BLaER1 treated with 17β-estradiol and CSF1 and Interleukin-3, amounts not matched to agents 10 nM and 100 nM (cell line): ENCODE data around the gene ZNF462.
A peak's percentile ranks its signal among the peaks of the same experiment; 100 is the strongest.

Experiments
- H3K27ac ChIP-seq, 11 experiments: shearing (Covaris generic); formaldehyde crosslinking; 2 replicates each; pipeline ENCODE4 v1.8.1; 2022
- H3K27me3 ChIP-seq, 11 experiments: shearing (Covaris generic); formaldehyde crosslinking; 2 replicates each; pipeline ENCODE4 v1.8.1; 2022
- H3K36me3 ChIP-seq, 11 experiments: shearing (Covaris generic); formaldehyde crosslinking; 2 replicates each; pipeline ENCODE4 v1.8.1; 2022
- H3K4me1 ChIP-seq, 10 experiments: shearing (Covaris generic); formaldehyde crosslinking; 2 replicates each; pipeline ENCODE4 v1.8.1; 2022
- H3K4me2 ChIP-seq, 11 experiments: shearing (Covaris generic); formaldehyde crosslinking; 2 replicates each; pipeline ENCODE4 v1.8.1; 2022
- H3K4me3 ChIP-seq, 10 experiments: shearing (Covaris generic); formaldehyde crosslinking; 2 replicates each; pipeline ENCODE4 v1.8.1; 2022
- H3K9ac ChIP-seq, 11 experiments: shearing (Covaris generic); formaldehyde crosslinking; 2 replicates each; pipeline ENCODE4 v1.8.1; 2022
- H3K9me3 ChIP-seq, 11 experiments: shearing (Covaris generic); formaldehyde crosslinking; replicated peaks in 1 of 11; 2 replicates each; pipeline ENCODE4 v1.8.1; 2022
- H4K20me1 ChIP-seq, 11 experiments: shearing (Covaris generic); formaldehyde crosslinking; 2 replicates each; pipeline ENCODE4 v1.8.1; 2022
- Cebpa-rat ChIP-seq, 11 experiments: shearing (Covaris generic); IDR thresholded peaks; 2 replicates each; pipeline ENCODE4 v1.8.1; 2022

Gene ZNF462

DNA sequence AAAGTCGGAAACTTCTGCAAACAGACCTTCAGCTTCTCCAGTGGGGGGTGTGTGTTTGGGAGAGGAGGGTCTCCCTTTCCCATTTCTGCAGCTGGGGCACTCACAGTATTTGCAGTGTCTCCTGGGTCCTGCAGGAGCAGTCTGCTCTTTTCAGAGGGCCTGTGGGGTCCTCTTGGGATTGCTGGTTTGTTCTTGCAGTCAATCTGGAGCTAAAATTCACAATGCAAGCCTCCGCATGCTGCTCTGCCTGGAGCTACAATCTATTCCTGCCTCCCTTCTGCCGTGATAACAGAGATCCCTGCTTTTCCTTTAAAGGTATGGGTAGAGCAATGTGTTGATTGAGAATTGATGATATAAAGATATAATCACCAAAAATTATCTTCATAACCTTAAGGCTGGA is 43.2 kb downstream of the ZNF462 start:
- no peak for TF ChIP-seq Cebpa-rat (IDR thresholded peaks at IDR 0.05)

GRCh38 chr9:106911951-106912350 is 49.0 kb downstream of the ZNF462 start:
- H3K27ac ChIP-seq: no peak overlapping the region
- H3K4me3 ChIP-seq: no peak overlapping the region
- TF ChIP-seq Cebpa-rat (IDR thresholded peaks at IDR 0.05): no peak
- no peaks in the 10 kb centered on the region for H3K27me3 ChIP-seq
- H3K9me3 ChIP-seq: peaks cover 0 to 2% (median 0%) of the 10 kb centered on the region in 11 experiments; a peak in 1 of 22 replicates
- peaks cover 0 to 18% (median 0%) of the 10 kb centered on the region in 10 experiments; a peak in 6 of 20 replicates for H3K4me1 ChIP-seq
- H4K20me1 ChIP-seq: no peaks in the 10 kb centered on the region
- H3K36me3 ChIP-seq: no peaks in the 10 kb centered on the region
- no peak overlapping the region for H3K4me2 ChIP-seq
- no peak overlapping the region for H3K9ac ChIP-seq

More for the DNA sequence above, 43.2 kb downstream of the ZNF462 start:
- H3K4me3 ChIP-seq: no peak overlapping the region
- H3K27me3 ChIP-seq: no peaks in the 10 kb centered on the region
- H4K20me1 ChIP-seq: no peaks in the 10 kb centered on the region
- H3K27ac ChIP-seq: no peak overlapping the region
- peaks cover 18 to 40% (median 34%) of the 10 kb centered on the region in 11 experiments for H3K9me3 ChIP-seq
- H3K4me1 ChIP-seq: no peaks in the 10 kb centered on the region
- H3K36me3 ChIP-seq: peaks cover 0 to 3% (median 0%) of the 10 kb centered on the region in 11 experiments; a peak in 2 of 22 replicates
- no peak overlapping the region for H3K4me2 ChIP-seq
- H3K9ac ChIP-seq: no peak overlapping the region

DNA sequence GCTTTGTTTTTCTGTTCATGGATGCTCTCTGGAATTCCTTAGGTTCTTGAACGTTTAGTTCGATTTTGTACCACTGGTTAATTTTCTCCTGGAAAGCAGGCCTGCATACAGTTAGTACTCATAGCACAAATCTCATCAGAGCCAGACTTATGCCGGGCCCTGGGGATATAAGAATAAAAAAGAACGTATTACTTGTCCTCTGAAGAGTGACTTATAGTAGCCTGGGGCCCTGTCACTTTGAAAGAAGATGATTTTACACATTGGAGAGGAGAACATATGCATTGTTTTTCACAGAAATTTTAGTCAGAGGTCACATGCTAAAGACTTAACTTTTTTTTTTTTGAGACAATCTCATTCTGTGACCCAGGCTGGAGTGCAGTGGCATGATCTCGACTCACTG is 50.3 kb downstream of the ZNF462 start:
- Histone ChIP-seq H3K9me3 (no peaks in the 10 kb centered on the region), H3K36me3 (no peaks in the 10 kb centered on the region), H3K4me3 (no peak overlapping the region), H4K20me1 (no peaks in the 10 kb centered on the region), H3K4me2 (no peak overlapping the region), H3K9ac (no peak overlapping the region), H3K27me3 (no peaks in the 10 kb centered on the region), H3K27ac (no peak overlapping the region), H3K4me1 (peaks cover 0 to 24% (median 0%) of the 10 kb centered on the region in 10 experiments; a peak in 6 of 20 replicates)
- TF ChIP-seq Cebpa-rat (IDR thresholded peaks at IDR 0.05): no peak

DNA sequence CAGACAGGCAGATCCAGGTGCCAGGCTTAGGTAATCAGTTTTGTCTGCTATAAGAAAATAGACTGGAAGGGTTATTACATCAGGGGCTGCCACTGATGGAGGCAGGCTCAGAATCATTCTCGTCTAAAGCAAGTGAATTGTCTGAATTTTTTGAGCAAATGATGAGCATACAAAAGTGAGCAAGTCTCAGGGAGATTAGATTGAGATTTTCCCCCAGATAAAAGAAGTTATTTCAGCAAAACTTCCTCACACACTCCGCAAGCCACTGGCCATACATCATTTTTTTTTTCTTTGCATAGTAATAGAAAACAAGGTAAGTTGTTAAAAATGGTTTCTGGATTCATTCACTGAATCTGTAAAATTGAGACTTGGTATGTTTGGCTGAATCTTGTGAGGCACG is 52.9 kb downstream of the ZNF462 start:
- Histone ChIP-seq H3K4me1 (peaks cover 0 to 26% (median 7%) of the 10 kb centered on the region in 10 experiments; a peak in 15 of 20 replicates), H3K9me3 (no peaks in the 10 kb centered on the region), H4K20me1 (no peaks in the 10 kb centered on the region), H3K4me2 (peak overlapping the region in 3 of 11 experiments; percentile 15 to 59 (median 42); a peak in 5 of 22 replicates), H3K27ac (0 out of 22 replicates have a peak overlapping the region, but pooled peaks of 2 of the 11 experiments have one; percentile 22 to 45), H3K4me3 (no peak overlapping the region), H3K9ac (no peak overlapping the region), H3K36me3 (no peaks in the 10 kb centered on the region), H3K27me3 (no peaks in the 10 kb centered on the region)
- no peak for TF ChIP-seq Cebpa-rat (IDR thresholded peaks at IDR 0.05)

DNA sequence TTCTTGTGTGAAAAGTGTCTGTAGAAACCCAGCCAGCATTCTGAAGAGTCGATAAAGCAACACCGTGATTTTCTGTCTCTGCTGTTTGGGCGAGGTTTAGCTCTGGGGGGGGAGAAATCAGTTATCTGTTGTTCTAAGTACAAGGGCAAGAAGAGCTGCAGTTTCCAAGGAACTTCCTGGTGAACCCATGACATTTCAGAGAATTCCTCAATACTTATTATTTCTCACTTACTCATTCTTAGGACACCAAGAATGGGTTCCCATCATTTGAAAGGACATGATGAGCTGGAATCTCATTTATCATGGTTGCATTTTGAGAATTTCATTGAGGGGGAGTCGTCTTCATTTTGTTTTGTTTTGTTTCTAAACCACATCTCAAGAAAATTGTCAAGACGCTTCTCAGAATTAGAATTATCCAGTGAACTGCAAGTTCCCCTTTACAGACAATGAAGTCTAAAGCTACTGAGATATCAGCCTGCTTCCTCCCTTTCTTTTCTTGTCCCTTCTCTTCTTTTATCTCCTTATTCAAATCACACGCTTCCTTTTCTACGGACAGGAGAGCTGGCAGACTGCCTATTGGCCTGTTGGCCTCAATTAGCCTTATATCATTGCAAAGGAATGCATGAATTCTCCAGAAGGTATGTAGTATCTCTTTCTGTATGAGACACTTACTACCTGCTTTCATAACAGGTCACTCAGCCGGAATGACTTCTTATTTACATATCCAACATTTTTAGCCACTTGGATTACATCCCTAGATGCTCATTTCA is 53.7 kb downstream of the ZNF462 start:
- H3K4me3 ChIP-seq: no peak overlapping the region
- H3K4me1 ChIP-seq: peaks cover 0 to 33% (median 15%) of the 10 kb centered on the region in 10 experiments; a peak in 15 of 20 replicates
- no peaks in the 10 kb centered on the region for H4K20me1 ChIP-seq
- no peaks in the 10 kb centered on the region for H3K27me3 ChIP-seq
- no peak overlapping the region for H3K9ac ChIP-seq
- TF ChIP-seq Cebpa-rat (IDR thresholded peaks at IDR 0.05): no peak
- peak overlapping the region in 3 of 11 experiments; percentile 15 to 59 (median 42); a peak in 5 of 22 replicates for H3K4me2 ChIP-seq
- H3K36me3 ChIP-seq: no peaks in the 10 kb centered on the region
- no peaks in the 10 kb centered on the region for H3K9me3 ChIP-seq
- H3K27ac ChIP-seq: peak overlapping the region in 2 of 11 experiments; percentile 22 to 45; a peak in 3 of 22 replicates

DNA sequence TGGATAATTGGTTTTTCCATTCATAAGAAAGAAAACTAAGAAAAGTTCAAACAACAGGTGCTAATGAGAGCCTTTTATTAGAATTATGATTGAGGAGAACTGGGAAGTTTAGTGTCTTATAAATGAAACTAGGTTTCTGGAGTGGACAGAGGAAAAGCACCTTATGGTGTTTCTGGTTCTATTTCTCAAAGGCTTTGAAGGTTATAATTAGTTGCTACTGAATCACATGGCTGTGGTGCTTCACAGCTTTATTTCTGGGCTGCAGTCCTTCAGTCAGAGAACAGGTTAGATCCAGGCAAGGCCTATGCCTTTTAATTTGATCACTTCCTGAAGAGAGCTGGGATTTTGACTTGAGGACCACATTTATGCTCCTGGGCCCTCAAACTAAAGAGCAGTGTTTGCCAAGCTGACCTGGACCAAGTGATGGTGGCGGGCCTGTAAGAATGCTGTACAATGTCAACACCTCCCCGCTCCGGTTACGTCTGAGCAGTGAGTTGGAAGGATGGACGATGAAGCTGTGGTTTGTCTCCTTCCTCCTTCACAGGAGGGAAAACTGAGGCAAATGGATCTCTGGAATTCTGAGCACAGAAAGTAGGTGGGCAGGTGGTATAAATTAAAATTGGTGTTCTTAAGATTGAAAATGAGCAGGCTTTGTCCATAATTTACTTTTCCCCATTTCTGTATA is 56.0 kb downstream of the ZNF462 start:
- Histone ChIP-seq H3K9ac (no peak overlapping the region), H3K36me3 (peaks cover under 1 to 11% (median 6%) of the 10 kb centered on the region in 11 experiments; a peak in 18 of 22 replicates), H3K4me3 (no peak overlapping the region), H3K4me1 (peaks cover 0 to 35% (median 17%) of the 10 kb centered on the region in 10 experiments; a peak in 15 of 20 replicates), H4K20me1 (no peaks in the 10 kb centered on the region), H3K27ac (no peak overlapping the region), H3K27me3 (no peaks in the 10 kb centered on the region), H3K9me3 (peaks cover 0 to 12% (median 2%) of the 10 kb centered on the region in 11 experiments; a peak in 10 of 22 replicates), H3K4me2 (no peak overlapping the region)
- TF ChIP-seq Cebpa-rat (IDR thresholded peaks at IDR 0.05): no peak

DNA sequence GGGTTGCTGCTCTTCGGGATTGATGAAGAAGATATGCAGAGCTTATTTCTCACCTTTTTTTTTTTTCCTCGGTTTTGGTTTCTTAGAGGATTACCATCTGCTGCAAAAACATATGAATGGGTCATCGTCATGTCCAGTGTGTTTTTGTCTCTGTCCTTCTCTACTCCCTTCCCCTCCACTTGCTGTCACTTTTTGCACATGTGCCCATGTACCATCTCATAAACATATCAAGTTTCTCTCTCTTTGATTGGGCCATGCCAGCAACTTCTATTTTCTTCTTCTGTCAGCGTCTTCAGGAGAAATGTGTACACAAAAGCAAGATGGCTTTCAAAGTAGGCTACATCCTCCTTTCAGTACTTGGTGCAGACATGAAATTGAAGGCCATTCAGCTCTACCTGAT is 57.1 kb downstream of the ZNF462 start:
- Histone ChIP-seq H3K27me3 (no peaks in the 10 kb centered on the region), H3K4me3 (no peak overlapping the region), H3K4me1 (peaks cover 0 to 35% (median 17%) of the 10 kb centered on the region in 10 experiments; a peak in 15 of 20 replicates), H3K9ac (no peak overlapping the region), H3K4me2 (peak overlapping the region in 3 of 11 experiments; percentile 7 to 60 (median 24); a peak in 2 of 22 replicates), H3K27ac (no peak overlapping the region), H4K20me1 (no peaks in the 10 kb centered on the region), H3K36me3 (peaks cover 12 to 22% (median 17%) of the 10 kb centered on the region in 11 experiments), H3K9me3 (peaks cover 6 to 23% (median 12%) of the 10 kb centered on the region in 11 experiments; a peak in 16 of 22 replicates)
- no peak for TF ChIP-seq Cebpa-rat (IDR thresholded peaks at IDR 0.05)

- H3K4me3 ChIP-seq: no peak overlapping the region
- no peaks in the 10 kb centered on the region for H3K27me3 ChIP-seq
- no peak for TF ChIP-seq Cebpa-rat (IDR thresholded peaks at IDR 0.05)
- H3K4me1 ChIP-seq: peaks cover 0 to 28% (median 17%) of the 10 kb centered on the region in 10 experiments; a peak in 15 of 20 replicates
- peak overlapping the region in 7 of 11 experiments; percentile 14 to 45 (median 30); a peak in 10 of 22 replicates for H3K27ac ChIP-seq
- H3K36me3 ChIP-seq: peaks cover 16 to 28% (median 23%) of the 10 kb centered on the region in 11 experiments
- H4K20me1 ChIP-seq: no peaks in the 10 kb centered on the region
- no peak overlapping the region for H3K9ac ChIP-seq
- peak overlapping the region; percentile 8 to 60 (median 27); a peak in 14 of 22 replicates for H3K4me2 ChIP-seq
- H3K9me3 ChIP-seq: peaks cover 11 to 30% (median 18%) of the 10 kb centered on the region in 11 experiments; a peak in 17 of 22 replicates
Measured at GRCh38 chr9:106920701-106921283, 57.8 kb downstream of the ZNF462 start.
